ENCODE results near the gene HACD4. TPM values are rescaled to one million over a fixed set of nuclear protein-coding genes. Genes with fewer than 3 reads are reported as not detected.

Gene HACD4
- total and polyA plus RNA-seq, 5 donors: 0.34 to 1.7 (median 0.99) TPM

- Histone ChIP-seq H3K4me1 (ENCODE audit: control insufficient read depth, insufficient read depth, low read length) (no peaks in the 10 kb centered on the region), H3K27ac (ENCODE audit: low read length) (no peak overlapping the region), H3K4me3 (ENCODE audit: low read length) (no peak overlapping the region), H3K9me3 (ENCODE audit: control insufficient read depth, low read length) (no peaks in the 10 kb centered on the region), H3K27me3 (ENCODE audit: control insufficient read depth, insufficient read depth) (no peaks in the 10 kb centered on the region)
- ATAC-seq (no peak), DNase-seq (no peak)
- intact Hi-C loops (cut with DNase I): no loop called here
- WGBS: 88% methylated on average over 2 of the region's 2 CpGs
Observed at GRCh38 chr9:21018177-21018576, 13.3 kb downstream of the HACD4 start.

DNA sequence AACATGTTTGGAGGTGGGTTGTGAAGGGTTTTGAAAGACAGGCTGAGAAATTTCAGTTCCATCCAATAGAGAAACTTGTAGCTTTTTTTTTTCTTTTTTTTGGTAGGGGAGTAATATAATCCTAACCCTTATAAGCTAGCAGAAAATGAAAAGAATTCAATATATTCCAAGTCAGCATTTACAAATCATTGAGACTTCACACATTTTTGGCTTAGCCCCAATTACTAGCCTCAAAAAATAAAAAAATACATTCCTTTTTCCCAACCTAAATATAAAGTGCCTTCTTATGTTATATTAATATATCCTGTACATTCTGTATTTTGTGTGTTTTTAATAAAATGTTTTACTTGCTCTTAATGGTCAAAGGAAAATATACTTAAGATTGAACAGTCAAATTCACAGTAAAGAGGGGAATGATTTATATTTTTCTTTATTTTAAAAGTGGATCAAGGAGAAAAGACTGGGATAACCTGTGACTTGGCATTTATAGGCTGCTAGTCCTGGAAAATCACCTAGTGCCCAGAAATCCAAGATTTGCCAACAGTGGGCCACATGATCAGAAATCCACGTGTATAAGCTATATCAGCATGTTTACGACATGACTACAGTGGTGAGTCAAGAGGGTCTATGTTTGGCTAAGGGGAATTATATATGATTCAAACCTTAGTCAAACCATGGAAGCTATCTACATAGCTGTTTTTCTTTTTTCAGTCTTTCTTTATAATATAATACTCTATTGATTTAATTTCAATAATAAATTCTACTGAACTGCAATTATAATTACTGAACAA lies 14.5 kb downstream of the HACD4 start:
- no peaks in the 10 kb centered on the region for H3K9me3 ChIP-seq (ENCODE audit: control insufficient read depth, low read length)
- H3K4me3 ChIP-seq (ENCODE audit: low read length): no peak overlapping the region
- intact Hi-C loops (cut with DNase I): no loop called here
- H3K27ac ChIP-seq (ENCODE audit: low read length): no peak overlapping the region
- DNase-seq (no peak), ATAC-seq (no peak)
- H3K4me1 ChIP-seq (ENCODE audit: control insufficient read depth, insufficient read depth, low read length): no peaks in the 10 kb centered on the region
- WGBS: 72% methylated on average over 2 of the region's 2 CpGs
- no peaks in the 10 kb centered on the region for H3K27me3 ChIP-seq (ENCODE audit: control insufficient read depth, insufficient read depth)

GRCh38 chr9:21015995-21016394 lies 15.4 kb downstream of the HACD4 start:
- DNase-seq (no peak), ATAC-seq (no peak)
- Histone ChIP-seq H3K27me3 (ENCODE audit: control insufficient read depth, insufficient read depth) (no peaks in the 10 kb centered on the region), H3K4me1 (ENCODE audit: control insufficient read depth, insufficient read depth, low read length) (no peaks in the 10 kb centered on the region), H3K27ac (ENCODE audit: low read length) (no peak overlapping the region), H3K9me3 (ENCODE audit: control insufficient read depth, low read length) (no peaks in the 10 kb centered on the region), H3K4me3 (ENCODE audit: low read length) (no peak overlapping the region)
- intact Hi-C loops (cut with DNase I): no loop called here

DNA sequence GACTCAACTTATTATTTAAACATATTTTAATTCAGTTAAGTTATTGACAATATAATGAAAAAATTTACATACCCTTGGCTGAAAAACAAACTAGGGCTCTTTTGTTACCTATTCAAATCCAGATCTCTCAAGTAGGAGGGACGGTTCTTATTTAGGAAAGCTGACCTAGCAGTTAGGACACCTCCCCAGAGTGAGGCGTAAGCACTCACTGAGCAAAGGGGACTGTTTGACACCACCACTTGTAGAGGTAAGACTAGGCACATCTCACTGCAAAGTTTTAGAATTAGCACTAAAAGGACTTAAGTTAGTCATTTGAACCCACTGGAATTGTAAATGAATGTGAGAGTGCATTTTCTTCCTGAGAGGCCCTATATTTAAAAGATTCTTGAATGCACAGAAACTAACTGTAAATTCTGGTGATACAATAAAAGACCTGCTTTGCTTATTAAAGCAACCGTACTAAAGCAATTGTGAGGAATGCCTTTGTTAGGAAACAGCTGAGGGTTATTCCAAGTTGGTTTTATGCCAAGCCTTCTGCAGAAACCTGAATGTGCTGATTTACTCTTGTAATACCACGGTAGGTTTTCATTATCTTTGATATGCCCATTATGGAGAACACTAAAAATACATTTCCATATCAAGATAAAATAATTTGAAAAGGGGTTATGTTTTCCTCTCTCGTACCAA lies 16.2 kb downstream of the HACD4 start:
- Histone ChIP-seq H3K4me3 (ENCODE audit: low read length) (no peak overlapping the region), H3K27me3 (ENCODE audit: control insufficient read depth, insufficient read depth) (no peaks in the 10 kb centered on the region), H3K4me1 (ENCODE audit: control insufficient read depth, insufficient read depth, low read length) (no peaks in the 10 kb centered on the region), H3K27ac (ENCODE audit: low read length) (no peak overlapping the region), H3K9me3 (ENCODE audit: control insufficient read depth, low read length) (no peaks in the 10 kb centered on the region)
- intact Hi-C loops (cut with DNase I): no loop called here
- no peak for DNase-seq
- ATAC-seq: no peak
- WGBS: 48% methylated on average over 5 of the region's 5 CpGs

- no peak overlapping the region for H3K27ac ChIP-seq (ENCODE audit: low read length)
- intact Hi-C loops (cut with DNase I): no loop called here
- no peak for DNase-seq
- no peak overlapping the region for H3K4me3 ChIP-seq (ENCODE audit: low read length)
- 89% methylated on average over 2 of the region's 2 CpGs for WGBS
- H3K27me3 ChIP-seq (ENCODE audit: control insufficient read depth, insufficient read depth): no peaks in the 10 kb centered on the region
- H3K4me1 ChIP-seq (ENCODE audit: control insufficient read depth, insufficient read depth, low read length): no peaks in the 10 kb centered on the region
- H3K9me3 ChIP-seq (ENCODE audit: control insufficient read depth, low read length): no peaks in the 10 kb centered on the region
- ATAC-seq: no peak
Observed at GRCh38 chr9:21002040-21002439, 29.4 kb downstream of the HACD4 start.

GRCh38 chr9:21001581-21001980 lies 29.9 kb downstream of the HACD4 start:
- Histone ChIP-seq H3K27ac (ENCODE audit: low read length) (no peak overlapping the region), H3K4me1 (ENCODE audit: control insufficient read depth, insufficient read depth, low read length) (no peaks in the 10 kb centered on the region), H3K4me3 (ENCODE audit: low read length) (no peak overlapping the region), H3K27me3 (ENCODE audit: control insufficient read depth, insufficient read depth) (no peaks in the 10 kb centered on the region), H3K9me3 (ENCODE audit: control insufficient read depth, low read length) (no peaks in the 10 kb centered on the region)
- intact Hi-C loops (cut with DNase I): no loop called here
- no peak for DNase-seq
- 33% methylated on average over 1 of the region's 1 CpG for whole genome bisulfite sequencing
- no peak for ATAC-seq

DNA sequence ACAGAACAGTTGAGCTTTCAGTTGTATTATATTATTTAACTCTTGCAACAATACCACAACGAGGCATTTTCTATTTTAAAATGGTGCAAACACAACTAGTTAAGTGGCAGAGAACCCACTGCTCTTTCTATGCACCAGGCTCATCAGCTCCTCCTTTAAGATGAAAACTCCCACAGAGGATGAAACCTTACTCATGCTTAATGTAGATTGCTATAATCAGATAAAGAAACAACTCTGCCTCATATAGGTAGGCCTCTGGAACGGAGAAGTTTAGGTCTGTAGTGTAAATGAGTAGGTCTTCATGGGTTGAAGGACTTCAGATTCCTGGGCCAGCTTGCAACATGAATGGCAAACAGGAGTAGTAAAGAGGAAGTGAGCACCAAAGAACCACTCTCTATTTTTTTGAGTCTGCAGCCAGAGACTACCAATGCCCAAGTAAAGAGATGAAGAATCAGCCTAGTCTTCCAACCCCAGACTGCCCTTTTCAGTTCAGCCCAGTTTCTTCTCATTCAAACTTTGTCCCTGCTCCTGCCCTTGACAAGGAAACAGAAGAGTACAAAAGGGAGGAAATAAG lies 33.9 kb downstream of the HACD4 start:
- no peaks in the 10 kb centered on the region for H3K4me1 ChIP-seq (ENCODE audit: control insufficient read depth, insufficient read depth, low read length)
- WGBS: 90% methylated on average over 2 of the region's 2 CpGs
- no peaks in the 10 kb centered on the region for H3K9me3 ChIP-seq (ENCODE audit: control insufficient read depth, low read length)
- ATAC-seq: no peak
- H3K27me3 ChIP-seq (ENCODE audit: control insufficient read depth, insufficient read depth): no peaks in the 10 kb centered on the region
- H3K27ac ChIP-seq (ENCODE audit: low read length): no peak overlapping the region
- no peak overlapping the region for H3K4me3 ChIP-seq (ENCODE audit: low read length)
- no peak for DNase-seq
- intact Hi-C loops (cut with DNase I): no loop called here

- Histone ChIP-seq H3K27ac (ENCODE audit: low read length) (no peak overlapping the region), H3K4me3 (ENCODE audit: low read length) (no peak overlapping the region), H3K4me1 (ENCODE audit: control insufficient read depth, insufficient read depth, low read length) (no peaks in the 10 kb centered on the region), H3K9me3 (ENCODE audit: control insufficient read depth, low read length) (no peaks in the 10 kb centered on the region), H3K27me3 (ENCODE audit: control insufficient read depth, insufficient read depth) (no peaks in the 10 kb centered on the region)
- DNase-seq (no peak), ATAC-seq (no peak)
- 93% methylated on average over 2 of the region's 2 CpGs for WGBS
- intact Hi-C loops (cut with DNase I): no loop called here
Observed at GRCh38 chr9:20996809-20997208, 34.6 kb downstream of the HACD4 start.

- intact Hi-C loops (cut with DNase I): no loop called here
- Histone ChIP-seq H3K4me3 (ENCODE audit: low read length) (no peak overlapping the region), H3K4me1 (ENCODE audit: control insufficient read depth, insufficient read depth, low read length) (no peaks in the 10 kb centered on the region), H3K27ac (ENCODE audit: low read length) (no peak overlapping the region), H3K9me3 (ENCODE audit: control insufficient read depth, low read length) (no peaks in the 10 kb centered on the region), H3K27me3 (ENCODE audit: control insufficient read depth, insufficient read depth) (no peaks in the 10 kb centered on the region)
- ATAC-seq: no peak
- DNase-seq: no peak
- 59% methylated on average over 2 of the region's 2 CpGs for WGBS
Observed at GRCh38 chr9:20995616-20996015, 35.8 kb downstream of the HACD4 start.

DNA sequence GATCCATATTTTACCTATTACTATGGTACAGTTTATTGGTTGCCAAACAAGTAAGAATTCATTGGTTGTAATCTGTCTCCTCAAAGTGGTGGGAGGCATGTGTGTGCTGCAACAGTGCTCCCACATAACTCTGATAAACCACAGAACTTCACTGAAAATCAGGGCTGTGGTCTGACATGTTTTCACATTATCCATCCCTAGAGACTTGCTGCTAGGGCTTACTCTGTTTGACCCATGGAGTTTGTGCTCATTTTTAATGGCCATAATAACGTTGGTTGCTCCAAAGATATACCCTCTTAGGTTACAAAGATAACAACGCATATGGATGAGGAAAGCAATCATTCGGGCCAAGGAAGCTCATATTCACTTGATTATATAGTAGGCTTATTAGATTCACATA lies 37.0 kb downstream of the HACD4 start:
- intact Hi-C loops (cut with DNase I): no loop called here
- H3K9me3 ChIP-seq (ENCODE audit: control insufficient read depth, low read length): no peaks in the 10 kb centered on the region
- H3K27ac ChIP-seq (ENCODE audit: low read length): no peak overlapping the region
- no peaks in the 10 kb centered on the region for H3K27me3 ChIP-seq (ENCODE audit: control insufficient read depth, insufficient read depth)
- H3K4me1 ChIP-seq (ENCODE audit: control insufficient read depth, insufficient read depth, low read length): no peaks in the 10 kb centered on the region
- 69% methylated on average over 3 of the region's 3 CpGs for WGBS
- H3K4me3 ChIP-seq (ENCODE audit: low read length): no peak overlapping the region
- DNase-seq (no peak), ATAC-seq (no peak)

DNA sequence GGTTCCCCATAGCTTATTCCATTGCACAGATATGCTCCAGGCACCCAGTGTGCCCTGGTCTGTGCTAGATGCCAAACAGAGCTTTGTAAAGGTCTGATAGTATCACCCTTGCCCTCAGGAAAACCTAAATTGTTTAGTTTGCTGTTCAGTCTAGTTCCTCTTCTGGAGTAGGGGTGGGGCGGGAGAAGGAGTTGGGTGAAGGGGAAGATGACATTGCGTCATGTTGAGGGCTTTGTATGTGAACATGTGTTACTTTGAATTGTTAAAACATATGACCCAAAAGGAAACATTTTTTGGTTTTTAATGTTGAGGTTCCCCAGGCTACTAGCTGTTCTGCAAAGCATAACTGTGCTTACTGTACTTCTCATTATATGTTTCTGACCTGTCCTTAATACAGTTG lies 40.6 kb downstream of the HACD4 start:
- Histone ChIP-seq H3K27ac (ENCODE audit: low read length) (no peak overlapping the region), H3K27me3 (ENCODE audit: control insufficient read depth, insufficient read depth) (no peaks in the 10 kb centered on the region), H3K4me3 (ENCODE audit: low read length) (no peak overlapping the region), H3K4me1 (ENCODE audit: control insufficient read depth, insufficient read depth, low read length) (no peaks in the 10 kb centered on the region), H3K9me3 (ENCODE audit: control insufficient read depth, low read length) (no peaks in the 10 kb centered on the region)
- peak; percentile 57 to 60 for ATAC-seq
- intact Hi-C loops (cut with DNase I): no loop called here
- peak in 2 of 3 donors; percentile 31 to 40 for DNase-seq
- 81% methylated on average over 2 of the region's 2 CpGs for WGBS

Data from right cardiac atrium (tissue), 5 donors.